GM12865 (cell line): ENCODE results near the gene C8G.

Source experiments
- DNase-seq: peaks from one replicate; pipeline ENCODE4 v3.0.0; 2010; ENCODE audit warnings: low read depth
- H3K4me3 ChIP-seq: 2 replicates; pipeline ENCODE4 v1.5.1; 2011; ENCODE audit warnings: mild to moderate bottlenecking, low read depth, low read length, control low read depth
- TF ChIP-seq, protein P1 (sequence below): IDR thresholded peaks from 2 replicates; pipeline ENCODE4 v1.5.1; 2011; ENCODE audit warnings: low read length, control low read depth, low read depth, inconsistent platforms; ENCODE audit not compliant: insufficient read depth; ENCODE audit errors: missing control alignments

C8G gene

GRCh38 chr9:136946228-136947027, 1.4 kb downstream of the C8G start:
- H3K4me3 ChIP-seq = no peak overlapping the region
- TF ChIP-seq, protein P1, sequence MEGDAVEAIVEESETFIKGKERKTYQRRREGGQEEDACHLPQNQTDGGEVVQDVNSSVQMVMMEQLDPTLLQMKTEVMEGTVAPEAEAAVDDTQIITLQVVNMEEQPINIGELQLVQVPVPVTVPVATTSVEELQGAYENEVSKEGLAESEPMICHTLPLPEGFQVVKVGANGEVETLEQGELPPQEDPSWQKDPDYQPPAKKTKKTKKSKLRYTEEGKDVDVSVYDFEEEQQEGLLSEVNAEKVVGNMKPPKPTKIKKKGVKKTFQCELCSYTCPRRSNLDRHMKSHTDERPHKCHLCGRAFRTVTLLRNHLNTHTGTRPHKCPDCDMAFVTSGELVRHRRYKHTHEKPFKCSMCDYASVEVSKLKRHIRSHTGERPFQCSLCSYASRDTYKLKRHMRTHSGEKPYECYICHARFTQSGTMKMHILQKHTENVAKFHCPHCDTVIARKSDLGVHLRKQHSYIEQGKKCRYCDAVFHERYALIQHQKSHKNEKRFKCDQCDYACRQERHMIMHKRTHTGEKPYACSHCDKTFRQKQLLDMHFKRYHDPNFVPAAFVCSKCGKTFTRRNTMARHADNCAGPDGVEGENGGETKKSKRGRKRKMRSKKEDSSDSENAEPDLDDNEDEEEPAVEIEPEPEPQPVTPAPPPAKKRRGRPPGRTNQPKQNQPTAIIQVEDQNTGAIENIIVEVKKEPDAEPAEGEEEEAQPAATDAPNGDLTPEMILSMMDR = no peak
- DNase-seq = no peak

- TF ChIP-seq, protein P1 = no peak
- no peak for DNase-seq
- H3K4me3 ChIP-seq = no peak overlapping the region
These were observed 2.2 kb downstream of the C8G start for GRCh38 chr9:136947028-136947891.

GRCh38 chr9:136947955-136948510, 3.0 kb downstream of the C8G start:
- no peak overlapping the region for H3K4me3 ChIP-seq
- TF ChIP-seq, protein P1 = peak; percentile 57
- peak; percentile 52 for DNase-seq

- TF ChIP-seq, protein P1 = no peak
- peak overlapping the region; percentile 81 for H3K4me3 ChIP-seq
- DNase-seq = no peak
These were observed 4.3 kb downstream of the C8G start for GRCh38 chr9:136949239-136949816.

DNA sequence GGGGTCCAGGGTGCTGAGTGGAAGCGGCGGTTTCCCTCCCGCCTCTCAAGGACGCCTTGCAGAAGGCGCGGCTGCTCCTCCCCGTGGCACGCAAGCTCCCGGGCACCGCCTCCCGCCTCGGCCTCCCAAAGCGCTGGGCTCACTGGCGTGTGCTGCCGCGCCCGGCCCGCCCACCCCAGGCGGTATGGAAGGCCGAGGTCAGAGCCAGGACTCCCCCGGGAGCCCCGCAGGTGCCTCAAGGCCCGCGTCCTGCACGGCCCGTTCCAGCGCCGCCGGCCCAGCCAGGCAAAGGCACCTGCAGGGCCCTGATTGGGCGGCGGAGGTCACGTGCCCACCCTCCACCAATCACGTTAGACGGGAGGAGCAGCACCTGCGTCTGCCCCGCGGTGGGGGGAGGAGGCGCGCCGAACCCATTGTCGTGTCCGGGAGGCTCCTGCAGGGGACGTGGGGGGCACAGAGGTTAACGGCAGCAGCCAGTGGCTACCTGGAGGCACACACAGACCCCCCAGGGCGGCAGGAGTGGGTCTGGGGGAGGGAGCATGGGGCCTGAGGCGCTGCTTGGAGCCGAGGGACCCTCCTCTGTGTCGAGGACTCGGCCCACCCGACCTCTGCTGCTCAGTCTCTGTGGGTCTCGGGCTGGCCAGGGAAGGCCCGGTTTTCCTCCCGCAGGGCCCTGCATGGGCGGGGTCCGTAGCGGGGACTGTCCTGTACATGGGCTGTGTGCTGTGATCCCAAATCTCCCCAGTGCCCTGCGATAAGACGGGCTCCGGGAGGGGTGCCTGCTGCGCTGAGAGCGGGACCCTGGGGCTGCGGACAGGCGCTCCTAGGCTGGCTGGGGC, 5.0 kb downstream of the C8G start:
- DNase-seq = peak; percentile 97
- TF ChIP-seq, protein P1 = peak; percentile 6
- peak overlapping the region; percentile 81 for H3K4me3 ChIP-seq
